ENCODE results near the gene HCAR1. TPM values are rescaled to one million over a fixed set of nuclear protein-coding genes. Genes with fewer than 3 reads are reported as not detected.
"Not testable (repeated sequence)": the region's sequence is repeated elsewhere in the genome, so short reads cannot be mapped to it uniquely, and the experiment has no call there.

Gene HCAR1

GRCh38 chr12:122676781-122677180 lies 53.9 kb downstream of the HCAR1 start:
- not testable (repeated sequence) for H3K4ac ChIP-seq (ENCODE audit: low read depth, low read length); H4K8ac ChIP-seq (ENCODE audit: low read depth, low read length)

More at GRCh38 chr12:122676781-122677180, 53.9 kb downstream of the HCAR1 start:
- H3K9ac ChIP-seq (ENCODE audit: low read length); H2BK5ac ChIP-seq (ENCODE audit: low read length); H3K4me1 ChIP-seq (ENCODE audit: control insufficient read depth, low read depth, low read length); H3K18ac ChIP-seq (ENCODE audit: low read length); H3K79me2 ChIP-seq (ENCODE audit: control insufficient read depth, insufficient read depth, low read length); H3K27ac ChIP-seq (ENCODE audit: low read depth, low read length); H2BK120ac ChIP-seq (ENCODE audit: low read depth, low read length); H4K5ac ChIP-seq (ENCODE audit: low read length); H3K4me3 ChIP-seq (ENCODE audit: low read length); H3K23ac ChIP-seq (ENCODE audit: low read length); H3K56ac ChIP-seq (ENCODE audit: low read length); H3K36me3 ChIP-seq (ENCODE audit: control insufficient read depth, insufficient read depth, low read length); H3K79me1 ChIP-seq (ENCODE audit: low read length); H3K4me2 ChIP-seq (ENCODE audit: low read length); H3K27me3 ChIP-seq (ENCODE audit: insufficient read depth, low read length, poor library complexity); DNase-seq; H2BK15ac ChIP-seq (replicated peaks; ENCODE audit: low read depth); H2AK5ac ChIP-seq (ENCODE audit: low read length): not testable (repeated sequence)
- no CpG with 5 or more reads among the region's 32 CpGs for WGBS (ENCODE audit: extremely low coverage, insufficient coverage, low lambda C conversion rate)

Small RNA genes lying within 50 kb of the gene (small RNA-seq; reads per million reads assigned to genes)
- gene AC026333.2 (ENCODE audit: insufficient read depth): not detected
- not detected for gene RF00019 (ENCODE audit: insufficient read depth)
